HEK293T (cell line): ENCODE results near the gene TSG101.

Source experiments
- CTCF ChIA-PET: fragments of 350-600 bp; formaldehyde crosslinking; extraction: SDS; loops from one replicate; lab custom pipeline; 2021; ENCODE audit warnings: antibody characterized with exemption, inconsistent platforms; lab: Yijun Ruan, JAX
- POLR2A ChIA-PET: fragments of 350-600 bp; formaldehyde crosslinking; extraction: SDS; loops from one replicate; lab custom pipeline; 2020; ENCODE audit warnings: antibody characterized with exemption, inconsistent platforms; lab: Yijun Ruan, JAX
- DNase-seq: peaks from one replicate; pipeline ENCODE4 v3.0.0; 2012; ENCODE audit warnings: mixed read lengths; ENCODE audit errors: extremely low spot score
- ARNT ChIP-seq: fragments of 450-650 bp; IDR thresholded peaks from 2 replicates; pipeline ENCODE4 v1.6.1; 2017; ENCODE audit warnings: mild to moderate bottlenecking
- BHLHE40 ChIP-seq: fragments of 450-650 bp; IDR thresholded peaks from 2 replicates; pipeline ENCODE4 v1.6.1; 2016; ENCODE audit warnings: mild to moderate bottlenecking, moderate library complexity, borderline replicate concordance
- CTBP1 ChIP-seq: fragments of 450-650 bp; IDR thresholded peaks from 2 replicates; pipeline ENCODE4 v1.6.1; 2016; ENCODE audit warnings: borderline replicate concordance
- ELF4 ChIP-seq: fragments of 450-650 bp; IDR thresholded peaks from 2 replicates; pipeline ENCODE4 v1.6.1; 2017; ENCODE audit warnings: antibody characterized with exemption
- FOXA1 ChIP-seq: fragments of 450-650 bp; IDR thresholded peaks from 2 replicates; pipeline ENCODE4 v1.6.1; 2016; ENCODE audit warnings: mild to moderate bottlenecking
- FOXK2 ChIP-seq: fragments of 450-650 bp; IDR thresholded peaks from 2 replicates; pipeline ENCODE4 v1.6.1; 2016; ENCODE audit warnings: mild to moderate bottlenecking
- FOXM1 ChIP-seq: fragments of 450-650 bp; IDR thresholded peaks from 2 replicates; pipeline ENCODE4 v1.6.1; 2017; ENCODE audit warnings: mild to moderate bottlenecking, borderline replicate concordance
- HDGF ChIP-seq: fragments of 450-650 bp; IDR thresholded peaks from 2 replicates; pipeline ENCODE4 v1.6.1; 2017; ENCODE audit warnings: antibody characterized with exemption, borderline replicate concordance
- L3MBTL2 ChIP-seq: fragments of 450-650 bp; conservative IDR thresholded peaks from 2 replicates; pipeline ENCODE4 v1.6.1; 2016; ENCODE audit warnings: mild to moderate bottlenecking
- LEF1 ChIP-seq: fragments of 450-650 bp; IDR thresholded peaks from 2 replicates; pipeline ENCODE4 v1.6.1; 2017; ENCODE audit warnings: mild to moderate bottlenecking, borderline replicate concordance
- NFRKB ChIP-seq: fragments of 450-650 bp; IDR thresholded peaks from 2 replicates; pipeline ENCODE4 v1.6.1; 2016; ENCODE audit warnings: mild to moderate bottlenecking, moderate library complexity
- SP1 ChIP-seq: fragments of 450-650 bp; IDR thresholded peaks from 2 replicates; pipeline ENCODE4 v1.6.1; 2017
- SUZ12 ChIP-seq: fragments of 450-650 bp; IDR thresholded peaks from 2 replicates; pipeline ENCODE4 v1.6.1; 2016; ENCODE audit warnings: mild to moderate bottlenecking
- TARDBP ChIP-seq: fragments of 450-650 bp; IDR thresholded peaks from 2 replicates; pipeline ENCODE4 v1.6.1; 2016
- ZNF384 ChIP-seq: fragments of 450-650 bp; IDR thresholded peaks from 2 replicates; pipeline ENCODE4 v1.6.1; 2016
- TF ChIP-seq, protein P1 (sequence below): fragments of 450-650 bp; IDR thresholded peaks from 2 replicates; pipeline ENCODE4 v1.6.1; 2016

Gene TSG101

DNA sequence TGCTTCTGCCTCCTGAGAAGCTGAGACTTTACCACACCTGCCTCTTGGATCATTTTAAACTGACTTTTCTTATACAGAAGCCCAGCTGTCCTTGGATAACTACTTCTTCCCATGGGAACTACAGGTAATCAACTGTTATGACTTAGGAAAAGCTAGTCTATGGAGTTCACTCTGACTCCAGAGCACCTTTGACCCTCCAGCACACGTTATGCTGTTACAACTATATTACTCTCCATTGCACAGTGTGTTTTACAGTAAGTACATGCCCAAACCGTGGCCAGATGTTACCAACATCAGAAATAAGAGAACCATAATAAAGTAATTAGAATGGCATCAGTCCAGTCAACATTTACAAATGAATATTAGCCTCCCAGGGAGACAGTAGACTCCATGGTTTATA lies 21.3 kb upstream of the TSG101 start:
- CTCF ChIA-PET, result interaction anchor here (0.6 kb wide), 1 partner anchor 102 kb away, joined by 4 read pairs; no protein-coding TSS in a partner anchor
- TF ChIP-seq ZNF384 (no peak), ARNT (no peak)
- no peak for DNase-seq
- POLR2A ChIA-PET, result interaction anchor here (0.8 kb wide), 1 partner anchor 22 kb away, joined by 3 read pairs; no protein-coding TSS in a partner anchor

DNA sequence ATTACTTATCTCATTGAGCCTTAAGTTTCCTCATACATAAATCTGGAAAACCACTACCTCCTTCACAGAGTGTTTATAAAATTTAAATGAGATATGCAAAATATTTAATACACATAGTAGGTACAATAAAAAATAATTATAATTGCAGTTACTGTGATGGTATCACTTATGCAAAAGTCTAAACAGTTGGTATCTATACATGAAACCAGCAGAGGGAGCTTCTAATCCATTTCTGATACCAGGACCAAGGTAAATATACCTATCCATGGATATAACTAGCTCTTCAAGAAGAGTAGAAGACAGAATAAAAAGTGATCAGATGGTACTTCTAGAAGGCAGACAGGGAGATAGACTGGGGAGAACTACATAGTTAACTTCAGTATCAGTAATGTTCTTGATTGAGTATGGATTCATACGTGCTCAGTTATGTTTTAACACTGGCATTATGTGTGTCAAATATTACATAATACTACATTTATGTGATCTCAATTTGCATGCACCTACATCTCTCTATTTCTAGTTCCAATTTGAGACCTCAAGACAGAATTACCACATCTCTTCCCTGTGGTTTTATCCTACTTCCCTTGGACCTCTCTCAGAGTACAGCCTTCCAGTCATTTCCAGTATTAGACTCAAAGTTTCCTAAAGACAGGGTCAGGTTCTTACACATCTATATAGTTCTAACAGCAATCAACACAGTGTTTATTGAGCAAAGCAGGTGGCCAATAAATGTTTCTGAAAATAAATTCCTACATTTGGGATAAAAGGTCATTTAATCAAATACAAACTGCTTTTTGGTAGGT lies 13.7 kb upstream of the TSG101 start:
- POLR2A ChIA-PET, result no interaction called here
- CTCF ChIA-PET, result interaction anchor here (0.6 to 2.2 kb wide), 10 partner anchors 9 to 425 kb away, joined by 3 to 7 read pairs (median 3); no protein-coding TSS in a partner anchor
- DNase-seq, result no peak
- no peak for TF ChIP-seq LEF1
- TF ChIP-seq HDGF, result no peak
- TF ChIP-seq TARDBP, result no peak
- TF ChIP-seq SUZ12, result no peak

DNA sequence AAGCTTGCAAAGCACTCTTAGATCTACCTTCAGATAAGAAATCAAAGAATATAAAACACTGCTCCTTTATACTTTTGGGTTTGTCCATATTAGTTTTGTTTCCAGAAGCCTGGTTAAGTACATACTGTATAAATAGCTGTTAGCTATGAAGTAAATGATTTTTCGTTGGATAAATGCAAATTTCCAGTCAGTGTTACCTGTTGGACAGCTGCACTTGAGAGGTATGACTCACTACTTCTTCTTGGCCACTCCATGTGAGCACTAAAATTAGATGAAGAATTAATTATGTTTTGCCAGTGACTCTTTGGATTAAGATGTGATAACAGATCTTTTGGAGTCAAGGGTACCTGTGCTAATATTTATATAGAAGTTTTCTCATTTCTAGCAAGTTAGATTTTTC lies 9.5 kb upstream of the TSG101 start:
- TF ChIP-seq FOXM1 (no peak), SP1 (no peak), ELF4 (no peak), SUZ12 (no peak), CTBP1 (no peak), ZNF384 (no peak), NFRKB (no peak), BHLHE40 (no peak)
- no peak for DNase-seq
- ChIA-PET POLR2A (interaction anchor here (1.4 kb wide), 1 partner anchor 10 kb away, joined by 4 read pairs; no protein-coding TSS in a partner anchor), CTCF (interaction anchor here (0.6 kb wide), 1 partner anchor 186 kb away, joined by 9 read pairs; no protein-coding TSS in a partner anchor)

DNA sequence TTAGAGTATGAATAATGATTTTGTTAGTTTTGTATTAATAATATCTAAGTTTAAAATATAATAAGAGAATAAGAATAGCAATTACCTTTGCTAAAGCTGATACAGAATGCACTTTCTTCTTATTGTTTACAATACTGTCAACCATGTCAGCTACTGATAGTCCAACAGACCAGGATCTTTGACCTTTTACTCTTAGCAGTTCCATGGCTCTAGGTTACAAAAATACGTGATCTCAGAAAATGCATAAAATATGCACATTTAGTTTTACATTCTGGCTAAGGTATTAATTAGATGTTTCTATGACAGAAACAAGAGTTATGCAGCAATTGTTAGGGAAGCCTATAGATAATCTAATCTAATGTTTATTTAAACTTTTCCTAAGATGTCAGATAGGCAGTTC lies 7.5 kb upstream of the TSG101 start:
- CTCF ChIA-PET, result no interaction called here
- POLR2A ChIA-PET, result interaction anchor here (1.1 kb wide), 1 partner anchor 54 kb away, joined by 3 read pairs; the partner anchor contains the start of gene UEVLD
- DNase-seq, result no peak
- TF ChIP-seq LEF1 (no peak), CTBP1 (no peak), SUZ12 (no peak), ELF4 (no peak), L3MBTL2 (no peak), FOXM1 (no peak), ARNT (no peak), FOXA1 (no peak), TARDBP (no peak), BHLHE40 (no peak), FOXK2 (no peak), NFRKB (no peak), HDGF (no peak)
- TF ChIP-seq, protein P1, sequence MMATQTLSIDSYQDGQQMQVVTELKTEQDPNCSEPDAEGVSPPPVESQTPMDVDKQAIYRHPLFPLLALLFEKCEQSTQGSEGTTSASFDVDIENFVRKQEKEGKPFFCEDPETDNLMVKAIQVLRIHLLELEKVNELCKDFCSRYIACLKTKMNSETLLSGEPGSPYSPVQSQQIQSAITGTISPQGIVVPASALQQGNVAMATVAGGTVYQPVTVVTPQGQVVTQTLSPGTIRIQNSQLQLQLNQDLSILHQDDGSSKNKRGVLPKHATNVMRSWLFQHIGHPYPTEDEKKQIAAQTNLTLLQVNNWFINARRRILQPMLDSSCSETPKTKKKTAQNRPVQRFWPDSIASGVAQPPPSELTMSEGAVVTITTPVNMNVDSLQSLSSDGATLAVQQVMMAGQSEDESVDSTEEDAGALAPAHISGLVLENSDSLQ, result no peak

DNA sequence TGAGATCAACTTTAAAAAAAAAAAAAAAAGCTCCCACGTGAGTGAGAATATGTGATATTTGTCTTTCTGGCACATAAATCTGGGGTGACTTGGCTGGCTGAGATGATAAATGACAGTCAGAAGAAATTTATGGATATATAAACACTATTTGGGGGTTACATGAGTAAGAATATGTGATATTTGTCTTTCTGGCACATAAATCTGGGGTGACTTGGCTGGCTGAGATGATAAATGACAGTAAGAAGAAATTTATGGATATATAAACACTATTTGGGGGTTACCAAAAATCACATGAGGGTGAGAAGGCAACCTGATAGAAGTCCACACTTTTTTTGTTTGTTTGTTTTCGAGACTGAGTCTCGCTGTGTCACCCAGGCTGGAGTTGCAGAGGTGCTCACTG lies 6.6 kb upstream of the TSG101 start:
- ChIA-PET CTCF (no interaction called here), POLR2A (interaction anchor here (1.1 kb wide), 1 partner anchor 55 kb away, joined by 3 read pairs; the partner anchor contains the start of gene UEVLD)
- DNase-seq, result no peak
- TF ChIP-seq SUZ12, result no peak
- no peak for TF ChIP-seq ZNF384
- no peak for TF ChIP-seq CTBP1
- TF ChIP-seq NFRKB, result no peak
- TF ChIP-seq, protein P1, result no peak
- TF ChIP-seq SP1, result no peak
- TF ChIP-seq LEF1, result no peak
- TF ChIP-seq FOXA1, result no peak
- TF ChIP-seq FOXK2, result no peak
- TF ChIP-seq ARNT, result no peak
- no peak for TF ChIP-seq ELF4
- no peak for TF ChIP-seq BHLHE40
- no peak for TF ChIP-seq HDGF
- TF ChIP-seq TARDBP, result no peak
- TF ChIP-seq L3MBTL2, result no peak
- no peak for TF ChIP-seq FOXM1

DNA sequence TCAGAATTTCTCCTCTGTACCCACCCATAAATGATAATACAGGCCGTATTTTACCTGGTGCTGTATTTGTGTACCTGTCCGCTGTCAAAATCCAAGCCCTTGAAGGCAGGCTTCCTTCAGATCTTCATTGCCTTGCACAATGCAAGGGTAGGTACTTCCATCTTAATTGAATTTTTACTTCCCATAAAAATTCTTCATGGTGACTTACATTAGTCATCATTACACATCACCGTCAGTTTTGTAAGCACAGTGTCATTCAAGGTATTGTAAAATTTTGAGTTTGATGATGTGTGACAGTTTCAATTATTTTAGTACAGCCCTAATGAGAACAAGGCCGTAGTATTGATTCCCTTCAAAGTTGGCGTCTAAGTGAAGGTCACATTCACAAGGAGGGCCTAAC lies 770 bp upstream of the TSG101 start:
- CTCF ChIA-PET, result no interaction called here
- TF ChIP-seq SP1 (no peak), NFRKB (no peak)
- TF ChIP-seq, protein P1, result peak; percentile 53
- POLR2A ChIA-PET, result interaction anchor here (1.0 to 2.5 kb wide), 4 partner anchors 19 to 177 kb away, joined by 3 to 22 read pairs (median 5); partner anchors contain the start of genes LDHA and UEVLD
- peak; percentile 7 for DNase-seq
